OCI-LY7 (cell line): ENCODE results near the gene SMARCAL1.

Experiments used
- EZH2phosphoT487 ChIP-seq: fragments of 200-600 bp; sonication (generic); IDR thresholded peaks from 2 replicates; pipeline ENCODE4 v1.6.1; 2018; ENCODE audit warnings: low read depth, borderline replicate concordance, mild to moderate bottlenecking, mixed run types, antibody characterized with exemption, low read length, moderate library complexity, mixed read lengths
- TF ChIP-seq, protein P1 (sequence below): fragments of 200-600 bp; sonication (generic); conservative IDR thresholded peaks from 2 replicates; pipeline ENCODE4 v1.5.1; 2014; ENCODE audit warnings: mild to moderate bottlenecking, antibody characterized with exemption, low read length, moderate library complexity, mixed read lengths

DNA sequence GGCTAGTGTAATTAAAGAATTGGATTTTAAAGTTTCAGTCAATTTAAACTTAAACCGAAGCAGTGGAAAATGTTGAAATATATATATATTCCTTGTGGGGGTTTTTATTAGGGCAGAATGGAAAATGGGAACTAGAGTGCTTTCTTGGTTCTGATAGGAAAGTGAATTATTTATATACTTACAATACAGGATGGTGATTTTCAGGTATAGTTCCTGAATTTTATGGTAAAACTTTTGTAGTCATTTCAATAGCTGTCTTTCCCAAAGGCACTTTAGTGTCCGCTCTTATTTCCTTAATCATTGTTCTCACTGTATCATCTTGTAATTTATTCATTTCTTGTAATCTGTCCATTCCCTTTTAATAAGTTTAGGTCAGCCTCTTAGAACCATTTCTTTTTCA is 88.3 kb downstream of the SMARCAL1 start:
- no peak for TF ChIP-seq EZH2phosphoT487
- TF ChIP-seq, protein P1, sequence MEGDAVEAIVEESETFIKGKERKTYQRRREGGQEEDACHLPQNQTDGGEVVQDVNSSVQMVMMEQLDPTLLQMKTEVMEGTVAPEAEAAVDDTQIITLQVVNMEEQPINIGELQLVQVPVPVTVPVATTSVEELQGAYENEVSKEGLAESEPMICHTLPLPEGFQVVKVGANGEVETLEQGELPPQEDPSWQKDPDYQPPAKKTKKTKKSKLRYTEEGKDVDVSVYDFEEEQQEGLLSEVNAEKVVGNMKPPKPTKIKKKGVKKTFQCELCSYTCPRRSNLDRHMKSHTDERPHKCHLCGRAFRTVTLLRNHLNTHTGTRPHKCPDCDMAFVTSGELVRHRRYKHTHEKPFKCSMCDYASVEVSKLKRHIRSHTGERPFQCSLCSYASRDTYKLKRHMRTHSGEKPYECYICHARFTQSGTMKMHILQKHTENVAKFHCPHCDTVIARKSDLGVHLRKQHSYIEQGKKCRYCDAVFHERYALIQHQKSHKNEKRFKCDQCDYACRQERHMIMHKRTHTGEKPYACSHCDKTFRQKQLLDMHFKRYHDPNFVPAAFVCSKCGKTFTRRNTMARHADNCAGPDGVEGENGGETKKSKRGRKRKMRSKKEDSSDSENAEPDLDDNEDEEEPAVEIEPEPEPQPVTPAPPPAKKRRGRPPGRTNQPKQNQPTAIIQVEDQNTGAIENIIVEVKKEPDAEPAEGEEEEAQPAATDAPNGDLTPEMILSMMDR, result no peak
